Progenitor cell of endocrine pancreas (in vitro differentiated cells): ENCODE results near the gene OR13C9. TPM values are rescaled to one million over a fixed set of nuclear protein-coding genes. Genes with fewer than 3 reads are reported as not detected.

Source experiments
- DNase-seq: peaks from one replicate; pipeline ENCODE4 v3.0.0; 2021; ENCODE audit warnings: low spot score; ENCODE audit not compliant: unreplicated experiment
- H3K27ac Mint-ChIP-seq: 2 replicates; pipeline ENCODE4 v1.8.0; 2021; ENCODE audit warnings: mild to moderate bottlenecking, moderate library complexity, mixed read lengths
- H3K27me3 Mint-ChIP-seq: 2 replicates; pipeline ENCODE4 v1.8.0; 2021; ENCODE audit warnings: mixed read lengths
- H3K36me3 Mint-ChIP-seq: 2 replicates; pipeline ENCODE4 v1.8.0; 2022; ENCODE audit warnings: mixed read lengths; ENCODE audit not compliant: insufficient read depth
- H3K4me1 Mint-ChIP-seq: 2 replicates; pipeline ENCODE4 v1.8.0; 2021; ENCODE audit warnings: low read depth, mixed read lengths
- H3K4me3 Mint-ChIP-seq: 2 replicates; pipeline ENCODE4 v1.8.0; 2021; ENCODE audit warnings: low read depth, mild to moderate bottlenecking, moderate library complexity, mixed read lengths
- H3K9me3 Mint-ChIP-seq: 2 replicates; pipeline ENCODE4 v1.8.0; 2021; ENCODE audit warnings: low read depth, mixed read lengths
- CTCF ChIP-seq: fragments of 200-600 bp; sonication (generic); IDR thresholded peaks from one replicate; pipeline ENCODE4 v1.5.0; 2021; ENCODE audit warnings: antibody characterized with exemption, mild to moderate bottlenecking; ENCODE audit not compliant: unreplicated experiment
- total RNA-seq: library from RNA; stranded (reverse); gene quantifications from 2 replicates; pipeline ENCODE4 v1.2.1, GENCODE V29; 2021

OR13C9 gene
- total RNA-seq, 1 donor from 2014 or later, result 0.48 TPM

- Mint-ChIP-seq H3K4me3 (no peak overlapping the region), H3K27me3 (no peaks in the 10 kb centered on the region), H3K36me3 (no peaks in the 10 kb centered on the region), H3K9me3 (peaks cover 10% of the 10 kb centered on the region), H3K4me1 (no peaks in the 10 kb centered on the region), H3K27ac (no peak overlapping the region)
- TF ChIP-seq CTCF, result no peak
- DNase-seq, result no peak
Measured at GRCh38 chr9:104589626-104590025, 28.4 kb downstream of the OR13C9 start.

GRCh38 chr9:104586496-104587180, 31.4 kb downstream of the OR13C9 start:
- H3K4me1 Mint-ChIP-seq, result no peaks in the 10 kb centered on the region
- H3K9me3 Mint-ChIP-seq, result no peaks in the 10 kb centered on the region
- H3K27me3 Mint-ChIP-seq, result no peaks in the 10 kb centered on the region
- H3K27ac Mint-ChIP-seq, result no peak overlapping the region
- TF ChIP-seq CTCF, result no peak
- H3K4me3 Mint-ChIP-seq, result no peak overlapping the region
- no peak for DNase-seq
- H3K36me3 Mint-ChIP-seq, result no peaks in the 10 kb centered on the region

GRCh38 chr9:104580562-104580961, 37.4 kb downstream of the OR13C9 start:
- Mint-ChIP-seq H3K27me3 (no peaks in the 10 kb centered on the region), H3K9me3 (no peaks in the 10 kb centered on the region), H3K4me1 (no peaks in the 10 kb centered on the region), H3K27ac (no peak overlapping the region), H3K36me3 (no peaks in the 10 kb centered on the region), H3K4me3 (no peak overlapping the region)
- TF ChIP-seq CTCF, result no peak
- no peak for DNase-seq

GRCh38 chr9:104577263-104577662, 40.7 kb downstream of the OR13C9 start:
- DNase-seq, result no peak
- Mint-ChIP-seq H3K27me3 (no peaks in the 10 kb centered on the region), H3K4me1 (no peaks in the 10 kb centered on the region), H3K9me3 (peaks cover 16% of the 10 kb centered on the region), H3K27ac (no peak overlapping the region), H3K36me3 (no peaks in the 10 kb centered on the region), H3K4me3 (no peak overlapping the region)
- no peak for TF ChIP-seq CTCF

- Mint-ChIP-seq H3K36me3 (no peaks in the 10 kb centered on the region), H3K27me3 (no peaks in the 10 kb centered on the region), H3K4me1 (no peaks in the 10 kb centered on the region), H3K9me3 (peaks cover 25% of the 10 kb centered on the region), H3K27ac (no peak overlapping the region), H3K4me3 (no peak overlapping the region)
- no peak for DNase-seq
- TF ChIP-seq CTCF, result no peak
Measured at GRCh38 chr9:104575456-104575855, 42.5 kb downstream of the OR13C9 start.
